HG03460 (cell line): Measurements from ENCODE around the gene FASTK.

Experiments
- ATAC-seq: cut with Tn5 transposase; IDR thresholded peaks from one replicate; pipeline ENCODE4 v1.9.1; 2021; ENCODE audit not compliant: unreplicated experiment

FASTK gene

DNA sequence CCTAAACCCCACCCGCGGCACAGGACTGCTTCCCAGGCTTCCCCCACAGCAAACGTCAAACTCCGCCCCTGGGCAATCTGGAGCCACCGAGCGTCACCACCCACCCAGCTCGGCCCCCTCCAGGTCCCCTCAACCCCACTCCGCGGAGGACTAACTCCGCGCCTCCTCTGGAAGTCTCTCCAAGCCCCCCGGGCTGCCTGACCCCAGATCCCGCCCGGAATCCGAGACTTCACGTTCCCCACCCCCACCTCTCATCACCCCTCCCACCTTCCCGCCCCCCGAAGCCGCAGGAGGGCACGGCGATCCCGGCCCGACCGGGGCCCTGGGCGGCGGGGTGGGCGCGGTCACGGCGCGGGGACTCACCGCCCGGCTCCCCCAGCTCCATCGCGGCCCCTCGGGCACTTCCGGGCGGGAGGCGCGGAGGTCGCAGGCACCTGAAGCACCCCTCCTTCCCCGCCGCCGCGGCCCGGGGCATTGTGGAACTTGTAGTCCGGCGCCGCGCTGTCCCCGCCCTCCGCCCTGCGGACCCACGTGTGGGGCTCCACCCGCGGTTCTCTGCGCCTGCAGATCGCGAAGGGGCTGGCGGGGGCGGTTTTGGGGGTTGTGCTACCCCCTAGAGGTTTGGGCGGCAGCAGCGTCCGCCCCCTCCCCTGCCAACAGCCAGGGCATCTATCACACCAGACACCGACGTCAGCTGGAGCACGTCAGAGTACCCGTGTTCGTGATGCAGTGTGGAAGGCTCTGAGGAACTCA, 2.6 kb upstream of the FASTK start, which contains the start of gene TMUB1:
TSS of gene TMUB1 (minus strand) at position 423 of the 753 bp plus-strand sequence. CDS start 930 bp downstream, outside the sequence.
- peak; percentile 43 for ATAC-seq

DNA sequence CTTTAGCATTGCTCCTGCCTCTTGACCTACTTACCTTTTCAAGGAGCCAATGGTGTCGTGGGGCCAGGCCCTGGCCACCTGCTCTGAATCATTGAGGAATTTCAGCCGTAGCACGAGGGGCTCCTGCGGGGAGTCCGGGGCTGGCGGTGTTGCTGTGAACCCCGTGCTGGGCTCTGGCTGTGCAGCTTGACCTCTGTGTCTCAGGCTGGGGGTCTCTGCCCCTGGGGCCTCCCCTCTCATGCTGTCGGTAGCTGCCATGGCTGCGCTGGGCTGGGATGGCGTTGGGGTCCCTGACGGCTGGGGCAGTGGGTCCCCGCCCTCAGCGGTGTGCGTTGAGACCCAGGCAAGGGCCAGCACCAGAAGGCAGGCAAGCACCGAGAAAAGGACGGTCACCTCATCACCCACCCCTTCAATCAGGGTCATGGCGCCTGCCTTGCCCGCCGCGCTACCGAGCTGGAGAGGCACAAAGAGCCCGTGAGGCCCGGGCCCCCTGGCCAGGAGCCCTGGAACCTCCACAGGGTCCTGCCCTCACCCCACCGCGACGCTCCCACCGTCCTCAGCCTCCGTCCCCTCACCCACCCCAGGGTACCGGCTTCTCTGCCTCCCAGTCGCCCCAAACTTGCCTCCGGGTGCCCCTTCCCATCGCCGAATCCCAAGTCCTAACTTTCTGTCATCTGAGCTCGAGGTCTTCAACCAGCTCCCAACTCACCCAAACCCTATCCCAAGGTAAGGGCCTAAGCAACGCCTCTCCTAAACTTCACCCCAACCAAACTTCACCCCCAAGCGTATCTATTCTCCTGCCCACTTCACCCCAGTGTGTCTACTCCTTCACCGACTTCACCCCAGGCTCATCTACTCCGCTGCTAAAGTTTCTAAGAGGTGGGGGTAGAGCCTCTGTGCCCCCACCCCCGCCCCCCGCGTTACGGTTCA, 1.8 kb upstream of the FASTK start:
- ATAC-seq = no peak

DNA sequence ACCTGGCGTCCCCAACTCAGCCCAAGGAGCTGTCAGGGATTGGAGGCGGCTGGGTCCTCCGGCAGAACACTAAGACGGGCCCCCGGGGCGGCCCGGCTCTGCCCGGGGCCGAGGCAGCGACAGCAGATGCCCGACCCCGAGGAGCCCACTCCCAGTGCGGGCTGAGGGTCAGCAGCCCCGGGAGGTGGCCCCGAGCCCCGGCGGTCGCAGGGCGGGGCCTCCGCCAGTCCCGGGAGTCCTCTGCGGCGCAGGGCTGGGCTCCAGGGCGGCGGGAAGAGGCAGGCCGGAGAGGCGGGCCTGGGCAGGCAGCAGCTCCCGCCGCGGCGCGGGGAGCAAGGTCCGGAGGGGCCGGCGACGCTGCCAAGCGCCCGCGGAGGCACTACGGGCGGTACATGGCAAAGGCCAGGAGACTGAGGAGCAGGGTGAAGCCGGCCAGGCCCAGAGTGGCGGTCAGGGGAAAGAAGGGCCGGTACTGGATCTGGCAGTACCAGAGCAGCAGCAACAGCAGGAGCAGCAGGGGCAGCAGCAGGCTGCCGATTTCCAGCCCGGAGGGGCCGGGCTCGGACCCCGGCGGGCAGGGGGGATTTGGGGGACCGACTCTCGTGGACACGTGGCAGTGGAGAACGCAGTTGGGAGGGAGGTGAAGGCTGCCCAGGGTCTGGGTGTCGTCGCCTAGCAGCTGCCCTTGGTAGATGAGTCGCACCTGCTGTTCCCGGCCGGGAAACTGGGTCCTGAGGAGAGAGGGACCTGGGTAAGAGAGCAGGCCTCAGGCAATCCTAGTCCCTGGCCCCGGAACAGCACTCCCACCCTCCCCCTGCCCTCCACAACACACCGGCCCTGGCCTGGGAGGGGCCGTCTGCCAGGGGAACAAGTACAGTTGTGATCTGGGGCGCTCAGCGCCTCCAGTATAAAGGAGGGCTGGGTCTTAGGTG, 827 bp upstream of the FASTK start:
- ATAC-seq = peak; percentile 1

DNA sequence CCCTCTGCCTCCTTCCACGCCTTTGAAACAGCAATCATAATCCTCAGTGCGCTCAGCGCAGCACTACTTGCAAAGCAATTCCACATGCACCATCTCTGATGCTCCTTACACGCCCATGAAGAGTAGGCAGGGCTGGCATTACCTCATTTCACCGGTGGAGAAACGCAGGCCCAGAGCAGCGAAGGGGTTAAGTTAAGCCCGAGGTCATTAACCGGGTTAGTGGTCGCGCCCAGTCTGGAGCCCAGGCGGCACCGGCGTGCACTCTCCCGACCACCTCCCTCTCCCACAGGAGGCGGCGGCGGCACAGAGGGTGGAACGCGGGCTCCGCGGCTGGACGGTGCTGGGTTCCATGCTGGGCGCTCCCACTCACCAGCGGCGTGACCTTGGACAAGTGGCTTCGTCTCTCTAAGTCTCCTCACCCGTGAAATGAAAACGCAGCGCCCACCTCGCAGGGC, 515 bp downstream of the FASTK start:
- ATAC-seq = peak; percentile 4

DNA sequence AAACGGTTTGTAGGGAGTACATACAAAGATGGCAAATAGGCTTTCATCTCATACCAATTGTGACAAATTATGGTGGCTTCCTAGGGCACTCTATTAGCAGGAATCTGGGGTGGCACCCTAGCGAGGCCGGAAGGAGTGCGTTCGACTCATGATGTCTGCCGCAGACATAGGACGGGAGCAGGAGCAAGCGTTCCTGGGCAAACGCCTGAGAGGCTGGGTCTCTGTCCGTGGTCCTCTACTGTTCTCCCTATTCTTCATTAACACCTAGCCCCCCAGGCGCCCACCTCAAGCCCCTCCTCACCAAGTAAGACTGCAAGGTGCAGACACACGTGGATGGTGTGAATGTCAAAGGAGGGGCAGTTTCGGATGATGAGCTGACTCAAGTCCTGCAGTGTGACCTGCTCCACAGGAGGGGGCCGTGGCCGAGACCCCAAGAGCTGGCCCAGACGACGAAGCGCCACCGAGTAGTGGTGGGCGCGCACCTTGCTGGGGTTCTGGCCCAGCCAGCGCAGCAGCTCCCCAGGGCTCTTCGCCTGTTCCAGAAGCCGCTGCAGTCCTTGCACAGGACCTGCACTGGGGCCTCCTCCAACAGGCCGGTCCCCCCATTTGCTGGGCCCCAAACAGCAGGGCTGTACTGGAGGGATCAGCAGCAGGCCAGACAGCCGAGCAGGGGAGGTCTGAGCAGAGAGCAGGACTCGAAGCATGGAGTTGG, 1.3 kb downstream of the FASTK start:
- no peak for ATAC-seq

DNA sequence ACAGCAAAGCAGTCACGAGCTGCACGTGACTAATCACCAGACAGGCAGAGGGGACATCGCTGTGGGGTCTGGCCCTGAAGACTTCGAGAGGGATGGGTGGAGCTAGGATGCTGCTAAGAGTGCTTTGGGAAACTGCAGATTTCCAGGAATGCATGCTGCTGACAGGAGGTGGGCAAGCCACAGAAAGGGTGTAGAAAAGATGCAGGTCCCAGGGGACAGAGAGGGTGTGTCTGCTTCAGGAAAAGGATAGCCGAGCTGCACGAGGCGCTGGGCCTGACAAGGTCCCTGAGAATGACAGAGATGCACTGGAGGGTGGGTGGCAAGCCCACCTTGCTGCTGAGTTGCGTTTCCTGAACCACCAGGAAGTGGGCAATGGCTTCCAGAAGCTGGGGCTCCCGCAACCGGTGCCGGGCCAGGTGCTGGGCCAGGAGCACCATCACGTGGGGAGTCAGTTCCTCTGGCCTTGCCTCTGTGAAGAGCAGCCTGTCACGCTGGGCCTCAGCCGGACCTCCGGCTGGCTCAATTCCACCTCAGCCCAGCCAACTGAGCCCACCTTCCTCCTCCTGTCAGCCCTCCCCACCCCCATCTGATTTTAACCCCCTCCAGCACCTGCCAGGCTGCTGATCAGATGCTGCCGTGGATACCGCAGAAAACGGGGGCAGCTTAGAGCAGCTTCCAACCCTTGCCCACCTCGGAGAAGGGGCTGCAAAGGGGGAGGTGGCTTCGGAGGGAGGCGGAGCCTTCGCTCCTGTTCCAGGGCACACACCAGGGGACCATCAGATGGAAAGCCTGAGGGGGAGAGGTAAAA, 2.2 kb downstream of the FASTK start:
- ATAC-seq = no peak

DNA sequence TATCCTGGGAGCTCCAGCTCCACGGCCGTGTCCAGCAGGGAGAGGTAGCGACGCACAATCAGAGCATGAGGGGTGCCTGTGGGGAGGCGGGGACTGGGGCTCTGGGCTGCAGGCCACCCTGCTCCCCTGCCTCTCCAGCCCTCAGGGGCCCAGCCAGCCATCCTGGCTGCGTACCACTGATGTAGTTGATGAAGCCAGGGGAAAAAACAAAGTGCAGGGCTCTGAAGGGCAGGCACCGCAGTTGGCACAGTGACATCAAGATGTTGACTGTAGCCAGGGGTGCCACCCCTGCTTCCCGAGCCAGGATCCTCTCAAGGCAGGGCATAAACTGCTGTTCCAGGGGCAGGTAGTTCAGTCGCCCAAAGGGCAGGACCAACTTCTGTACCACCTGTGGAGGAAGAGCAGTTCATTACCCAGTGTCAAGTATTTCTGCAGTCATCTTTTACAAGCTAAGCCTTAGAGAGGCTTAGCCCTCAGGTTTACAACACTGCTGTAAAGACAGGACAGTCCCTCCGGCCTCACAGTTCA, 2.8 kb downstream of the FASTK start:
- ATAC-seq = no peak

DNA sequence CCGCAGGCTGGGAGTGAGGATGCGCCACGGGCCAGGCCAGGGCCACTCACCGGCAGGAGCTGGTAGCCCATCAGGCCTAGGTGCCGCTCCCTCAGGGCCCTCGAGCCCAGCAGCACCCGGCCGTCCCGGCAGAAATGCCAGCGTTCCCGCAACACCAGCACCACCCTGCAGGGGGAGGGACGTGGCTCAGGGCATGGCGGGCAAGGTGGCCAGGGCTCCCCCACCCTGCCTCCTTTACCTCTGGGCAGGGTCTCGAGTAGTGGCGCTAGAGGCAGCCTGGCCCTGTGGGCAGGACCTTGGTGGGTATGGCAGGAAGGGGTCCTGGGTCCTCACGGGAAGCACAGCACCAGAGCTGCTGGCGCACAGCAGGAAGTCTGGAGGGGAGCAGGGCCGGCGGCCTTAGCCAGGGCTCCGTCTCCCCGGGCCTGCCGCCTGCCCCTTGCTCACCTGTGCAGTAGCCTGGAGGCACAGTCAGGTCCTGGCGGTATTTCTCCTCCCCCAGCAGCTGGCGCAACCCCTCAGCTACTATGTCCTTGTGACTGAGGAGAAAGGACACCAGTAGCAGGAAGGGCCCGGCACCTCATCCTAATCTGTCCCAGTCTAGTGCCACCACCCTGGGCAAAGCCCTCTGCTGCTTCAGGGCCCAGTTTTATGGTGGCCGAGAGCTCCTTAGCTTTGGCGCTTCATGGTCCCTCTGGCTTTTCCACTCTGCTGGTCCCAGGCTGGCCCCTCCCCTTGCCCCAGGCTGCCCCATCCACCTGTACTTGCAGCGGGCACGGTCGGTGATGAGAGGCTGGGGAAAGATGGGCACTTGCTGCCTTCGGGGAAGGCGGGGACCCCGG, 3.5 kb downstream of the FASTK start:
- no peak for ATAC-seq

DNA sequence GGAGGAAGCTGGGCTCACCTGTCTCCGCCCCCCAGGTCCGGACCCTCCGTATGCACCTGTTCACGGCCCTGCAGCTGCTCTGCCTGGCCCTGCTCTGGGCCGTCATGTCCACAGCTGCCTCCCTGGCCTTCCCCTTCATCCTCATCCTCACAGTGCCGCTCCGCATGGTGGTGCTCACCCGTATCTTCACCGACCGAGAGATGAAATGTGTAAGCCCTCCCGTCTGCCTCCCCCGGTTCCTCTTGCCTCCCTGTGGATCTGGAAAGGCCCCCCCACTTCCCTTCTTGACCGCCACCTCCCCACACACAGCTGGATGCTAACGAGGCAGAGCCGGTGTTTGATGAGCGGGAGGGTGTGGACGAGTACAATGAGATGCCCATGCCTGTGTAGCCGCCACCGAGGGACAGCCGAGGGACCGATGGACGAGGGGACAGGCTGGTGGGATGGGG, 4.6 kb downstream of the FASTK start:
- ATAC-seq = no peak

DNA sequence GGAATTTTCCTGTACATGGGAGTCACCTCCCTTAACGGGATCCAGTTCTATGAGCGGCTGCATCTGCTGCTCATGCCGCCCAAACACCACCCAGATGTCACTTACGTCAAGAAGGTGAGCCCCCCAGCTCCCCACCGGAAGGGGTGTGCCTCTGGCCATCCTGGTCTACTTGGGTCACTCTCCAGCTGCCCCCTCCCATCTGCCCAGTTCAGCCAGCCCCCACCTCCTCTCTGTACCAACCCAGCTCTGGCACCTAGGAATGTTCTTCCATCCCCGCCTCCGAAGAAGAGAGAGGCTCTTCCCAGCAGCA, 5.0 kb downstream of the FASTK start:
- ATAC-seq = no peak

DNA sequence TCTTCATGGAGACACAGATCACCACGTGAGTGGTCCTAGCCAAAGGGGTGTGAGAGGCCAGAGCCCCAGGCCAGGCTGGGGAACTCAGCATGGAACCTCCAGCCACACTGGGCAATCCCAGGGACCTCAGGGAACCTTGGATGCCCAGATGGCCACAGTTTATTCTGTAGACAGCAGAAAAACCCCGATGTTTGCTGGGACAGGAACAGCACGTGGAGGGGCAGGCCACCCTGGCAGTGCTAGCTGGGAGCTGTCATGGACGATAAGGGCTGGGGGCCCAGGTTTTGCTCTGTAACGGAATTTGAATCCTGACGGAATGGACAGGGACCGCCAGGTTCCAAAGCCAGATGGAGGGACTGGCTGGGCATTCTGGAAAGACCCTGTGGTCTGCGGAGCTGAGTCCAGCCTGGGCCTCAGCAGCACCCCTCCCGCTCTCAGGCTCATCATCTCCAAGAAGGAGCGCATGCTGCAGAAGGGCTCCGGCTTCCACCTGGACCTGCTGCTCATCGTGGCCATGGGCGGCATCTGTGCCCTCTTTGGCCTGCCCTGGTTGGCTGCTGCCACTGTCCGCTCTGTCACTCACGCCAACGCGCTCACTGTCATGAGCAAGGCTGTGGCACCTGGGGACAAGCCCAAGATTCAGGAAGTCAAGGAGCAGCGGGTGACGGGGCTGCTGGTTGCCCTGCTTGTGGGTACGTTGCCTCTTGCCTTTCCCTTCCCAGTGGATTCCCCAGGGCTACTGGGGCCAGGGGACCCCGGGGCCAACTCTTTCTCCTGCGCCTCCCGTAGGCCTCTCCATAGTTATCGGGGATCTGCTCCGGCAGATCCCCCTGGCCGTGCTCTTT, 5.6 kb downstream of the FASTK start:
- no peak for ATAC-seq

DNA sequence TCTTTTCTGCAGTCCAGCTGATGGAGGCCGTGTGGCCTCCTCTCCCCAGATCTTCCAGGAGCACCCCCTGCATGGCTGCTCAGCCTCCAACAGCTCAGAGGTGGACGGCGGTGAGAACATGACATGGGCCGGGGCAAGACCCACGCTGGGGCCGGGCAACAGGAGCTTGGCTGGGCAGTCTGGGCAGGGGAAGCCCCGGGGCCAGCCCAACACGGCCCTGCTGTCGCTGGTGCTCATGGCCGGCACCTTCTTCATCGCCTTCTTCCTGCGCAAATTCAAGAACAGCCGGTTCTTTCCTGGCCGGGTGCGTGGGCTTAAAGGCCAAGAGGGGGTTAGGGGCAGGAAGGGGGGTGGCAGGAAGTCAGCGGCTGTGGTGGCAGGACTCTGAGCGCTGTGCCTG, 6.6 kb downstream of the FASTK start:
- ATAC-seq = no peak

DNA sequence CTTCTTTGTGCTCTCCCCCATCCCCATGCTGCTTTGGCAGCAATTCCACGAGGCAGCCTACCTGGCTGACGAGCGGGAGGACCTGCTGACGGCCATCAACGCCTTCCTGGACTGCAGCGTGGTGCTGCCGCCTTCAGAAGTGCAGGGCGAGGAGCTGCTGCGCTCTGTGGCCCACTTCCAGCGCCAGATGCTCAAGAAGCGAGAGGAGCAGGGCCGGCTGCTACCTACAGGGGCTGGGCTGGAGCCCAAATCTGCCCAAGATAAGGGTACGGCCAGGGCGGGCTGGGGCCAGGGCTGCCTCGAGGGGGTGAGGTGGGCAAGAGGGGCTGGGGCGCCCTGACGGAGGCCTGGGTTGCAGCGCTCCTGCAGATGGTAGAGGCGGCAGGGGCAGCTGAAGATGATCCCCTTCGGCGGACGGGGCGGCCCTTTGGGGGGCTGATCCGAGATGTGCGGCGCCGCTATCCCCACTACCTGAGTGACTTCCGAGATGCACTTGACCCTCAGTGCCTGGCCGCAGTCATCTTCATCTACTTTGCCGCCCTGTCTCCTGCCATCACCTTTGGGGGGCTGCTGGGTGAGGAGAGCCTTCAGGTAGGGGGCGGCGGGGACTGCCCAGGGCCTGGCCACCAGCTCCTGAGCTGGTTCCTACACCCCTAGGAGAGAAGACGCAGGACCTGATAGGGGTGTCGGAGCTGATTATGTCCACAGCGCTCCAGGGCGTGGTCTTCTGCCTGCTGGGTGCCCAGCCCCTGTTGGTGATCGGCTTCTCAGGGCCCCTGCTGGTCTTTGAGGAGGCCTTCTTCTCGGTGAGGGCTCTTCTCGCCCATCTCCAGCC, 9.4 kb downstream of the FASTK start:
- ATAC-seq = no peak

DNA sequence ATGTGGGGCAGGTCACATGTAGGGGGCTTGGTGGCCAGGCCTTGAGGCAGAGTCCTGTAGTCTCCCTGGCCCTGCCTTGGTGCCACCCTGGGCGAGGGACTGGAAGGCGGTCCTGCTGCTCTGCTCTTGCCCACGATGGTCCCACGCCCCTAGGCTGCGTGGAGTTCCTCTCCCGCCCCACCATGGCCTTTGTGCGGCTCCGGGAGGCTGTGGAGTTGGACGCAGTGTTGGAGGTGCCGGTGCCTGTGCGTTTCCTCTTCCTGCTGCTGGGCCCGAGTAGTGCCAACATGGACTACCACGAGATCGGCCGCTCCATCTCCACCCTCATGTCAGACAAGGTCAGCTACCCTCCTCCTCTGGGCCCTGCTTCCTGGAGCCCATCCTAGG, 10.0 kb downstream of the FASTK start:
- ATAC-seq = no peak

DNA sequence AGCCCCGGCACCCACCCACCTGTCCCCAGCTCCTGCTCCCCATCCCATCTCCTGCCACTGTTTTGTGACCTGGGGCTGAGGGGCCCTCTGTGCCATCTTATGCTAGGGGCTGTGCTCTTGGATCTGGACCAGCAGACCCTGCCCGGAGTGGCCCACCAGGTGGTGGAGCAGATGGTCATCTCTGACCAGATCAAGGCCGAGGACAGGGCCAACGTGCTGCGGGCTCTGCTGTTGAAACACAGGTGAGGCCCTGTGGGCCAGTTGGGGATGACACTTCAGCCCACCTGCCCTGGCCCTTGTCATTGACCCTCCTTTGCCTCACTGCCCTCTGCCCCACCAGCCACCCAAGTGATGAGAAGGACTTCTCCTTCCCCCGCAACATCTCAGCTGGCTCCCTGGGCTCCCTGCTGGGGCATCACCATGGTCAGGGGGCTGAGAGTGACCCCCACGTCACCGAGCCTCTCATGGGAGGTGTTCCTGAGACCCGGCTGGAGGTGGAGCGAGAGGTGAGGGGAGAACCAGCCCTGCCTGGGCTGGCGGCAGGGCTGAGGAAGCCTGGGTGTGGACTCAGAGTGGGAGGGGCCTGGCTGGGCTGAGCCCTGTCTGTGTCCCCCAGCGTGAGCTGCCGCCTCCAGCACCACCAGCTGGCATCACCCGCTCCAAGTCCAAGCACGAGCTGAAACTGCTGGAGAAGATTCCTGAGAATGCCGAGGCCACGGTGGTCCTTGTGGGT, 10.6 kb downstream of the FASTK start:
- no peak for ATAC-seq
